Spinal cord (tissue), 10 donors: ENCODE measurements around the gene CFAP58. TPM values are rescaled to one million over a fixed set of nuclear protein-coding genes. Genes with fewer than 3 reads are reported as not detected.

Experiments used
- DNase-seq, 6 donors: peaks; one replicate each; pipeline versions ENCODE4 v3.0.0 to v3.0.0-alpha.2; 2013 to 2015; ENCODE audit warnings: low spot score in 6 of 6, low read depth in 4 of 6
- H3K27ac ChIP-seq: one replicate; pipeline ENCODE4 v1.5.1; 2013; ENCODE audit warnings: low read depth, low read length, control low read depth
- H3K27me3 ChIP-seq: one replicate; pipeline ENCODE4 v1.6.1; 2013; ENCODE audit warnings: low read length; ENCODE audit not compliant: control insufficient read depth, insufficient read depth
- H3K36me3 ChIP-seq: one replicate; pipeline ENCODE4 v1.6.1; 2013; ENCODE audit warnings: low read length; ENCODE audit not compliant: control insufficient read depth, insufficient read depth
- H3K4me1 ChIP-seq: one replicate; pipeline ENCODE4 v1.6.1; 2013; ENCODE audit warnings: low read length; ENCODE audit not compliant: control insufficient read depth, insufficient read depth
- H3K4me3 ChIP-seq: one replicate; pipeline ENCODE4 v1.5.1; 2013; ENCODE audit warnings: low read depth, low read length, control low read depth
- H3K9me3 ChIP-seq: one replicate; pipeline ENCODE4 v1.6.1; 2013; ENCODE audit warnings: low read length; ENCODE audit not compliant: control insufficient read depth, insufficient read depth
- WGBS: methylation state at CpG from one replicate; pipeline ENCODE4 v1.1.5; 2013; ENCODE audit warnings: missing lambda C conversion rate; ENCODE audit not compliant: insufficient coverage; 5-methylcytosine and 5-hydroxymethylcytosine counted together
- polyA plus RNA-seq, 2 donors: library from polyadenylated mRNA; unstranded; fragments of 120-200 nt; gene quantifications; one replicate each; pipeline ENCODE4 v1.2.1, GENCODE V29; 2013; ENCODE audit not compliant: insufficient read length in 2 of 2
- total RNA-seq, 2 donors: library from RNA; depleted of rRNA in 1 of 2; stranded (reverse); fragments of 120-200 nt in 1 of 2; fragments of >200 nt in 1 of 2; gene quantifications; one replicate each; pipeline versions ENCODE4 v1.2.3 to v1.2.4, GENCODE V29; 2013 to 2014
- donor health status: healthy.

The CFAP58 gene
- total and polyA plus RNA-seq, 4 donors = 0.74 to 2.3 (median 1.0) TPM

DNA sequence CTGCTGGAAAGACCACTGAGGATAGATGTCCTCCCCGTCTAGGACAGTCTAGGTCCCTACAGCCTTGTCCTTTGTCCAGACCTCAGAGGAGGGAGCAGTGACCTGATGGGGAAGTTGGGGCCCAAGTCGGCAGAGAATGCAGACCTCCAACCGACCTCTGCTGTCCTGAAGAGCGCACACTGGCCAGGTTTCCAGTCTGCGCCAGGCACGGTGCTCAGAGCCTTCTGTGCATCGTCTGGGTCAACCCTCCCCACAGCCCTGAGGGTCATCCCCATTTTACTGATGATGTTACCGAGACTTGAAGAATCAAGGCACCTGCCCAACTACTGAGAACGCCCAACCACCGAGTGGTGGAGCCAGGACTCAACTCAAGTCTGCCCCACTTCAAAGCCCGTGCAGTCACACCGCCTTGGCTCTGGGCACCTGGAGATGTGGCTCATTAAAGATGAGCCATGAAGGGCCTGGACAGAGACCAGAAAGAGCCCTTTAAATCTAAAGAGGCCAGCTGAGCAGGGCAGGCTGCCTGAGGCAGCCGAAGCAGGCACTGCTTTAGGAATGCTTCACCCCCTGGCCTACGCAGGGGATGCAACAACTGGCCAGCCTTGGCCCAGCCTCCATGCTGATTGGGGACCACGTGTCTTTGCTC is 19.8 kb upstream of the CFAP58 start:
- 64% methylated on average over 15 of the region's 15 CpGs for WGBS
- Histone ChIP-seq H3K9me3 (no peaks in the 10 kb centered on the region), H3K27me3 (no peaks in the 10 kb centered on the region), H3K4me1 (peaks cover 43% of the 10 kb centered on the region), H3K27ac (peak overlapping the region; percentile 50), H3K4me3 (no peak overlapping the region), H3K36me3 (no peaks in the 10 kb centered on the region)
- DNase-seq = no peak

DNA sequence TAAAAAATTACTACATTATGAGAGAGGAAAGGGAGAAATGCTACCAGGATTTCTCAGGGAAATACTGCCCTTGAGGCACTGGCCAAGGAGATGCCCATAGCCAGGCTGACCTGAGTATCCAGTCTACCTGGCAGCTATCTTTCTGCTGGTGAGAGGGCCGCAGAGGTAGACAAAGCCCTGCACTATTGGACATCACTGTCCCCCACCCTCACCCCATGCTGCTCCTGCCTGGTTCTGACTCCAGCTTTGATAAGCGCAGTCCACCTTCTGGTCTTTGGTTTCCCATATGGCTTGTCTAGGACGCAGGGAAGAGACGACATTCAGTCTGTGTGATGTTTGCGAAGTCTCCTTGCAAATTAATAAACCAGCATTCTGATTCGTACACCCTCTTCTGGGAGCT is 19.1 kb upstream of the CFAP58 start:
- Histone ChIP-seq H3K9me3 (no peaks in the 10 kb centered on the region), H3K4me1 (peaks cover 41% of the 10 kb centered on the region)
- 82% methylated on average over 6 of the region's 6 CpGs for WGBS

DNA sequence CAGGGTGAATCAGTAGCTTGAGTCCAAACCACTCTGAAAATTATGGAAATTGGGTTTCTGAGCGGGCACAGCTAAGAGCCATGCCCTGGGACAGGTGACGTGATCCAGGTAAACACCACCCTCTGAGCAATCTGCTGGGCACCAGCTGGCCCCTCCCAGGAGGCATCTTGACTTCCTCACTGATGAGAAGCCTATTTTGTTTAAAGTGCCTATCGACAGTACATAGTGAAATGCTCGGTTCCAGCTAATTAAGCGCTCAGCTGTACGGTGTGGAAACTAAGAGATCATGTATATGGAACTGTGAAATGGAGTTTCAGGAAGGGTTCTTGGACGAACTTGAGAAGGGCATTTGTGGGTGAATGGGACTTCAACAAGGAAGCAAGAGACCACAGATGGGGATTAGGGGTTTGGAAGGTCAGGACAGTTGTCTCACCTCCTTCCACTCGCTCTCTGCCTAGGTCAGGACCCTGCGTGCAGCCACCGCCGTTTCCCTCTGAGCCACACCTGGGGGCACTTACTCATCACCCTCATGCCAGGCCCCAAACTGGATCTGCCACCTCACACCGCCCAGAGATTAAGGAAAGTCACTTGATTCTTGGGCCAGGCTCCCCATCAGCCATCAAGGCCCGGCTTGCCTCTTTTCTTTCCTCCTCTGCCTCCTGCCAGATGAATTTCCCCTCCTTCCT is 18.5 kb upstream of the CFAP58 start:
- H3K27ac ChIP-seq = no peak overlapping the region
- WGBS = 84% methylated on average over 13 of the region's 13 CpGs
- peaks cover 5% of the 10 kb centered on the region for H3K27me3 ChIP-seq
- H3K9me3 ChIP-seq = no peaks in the 10 kb centered on the region
- no peak overlapping the region for H3K4me3 ChIP-seq
- H3K4me1 ChIP-seq = peaks cover 37% of the 10 kb centered on the region
- no peaks in the 10 kb centered on the region for H3K36me3 ChIP-seq
- peak in 1 of 6 donors; percentile 47 for DNase-seq

More for the DNA sequence above, 19.1 kb upstream of the CFAP58 start:
- no peak overlapping the region for H3K4me3 ChIP-seq
- no peak for DNase-seq
- no peaks in the 10 kb centered on the region for H3K36me3 ChIP-seq
- no peak overlapping the region for H3K27ac ChIP-seq
- peaks cover 5% of the 10 kb centered on the region for H3K27me3 ChIP-seq

DNA sequence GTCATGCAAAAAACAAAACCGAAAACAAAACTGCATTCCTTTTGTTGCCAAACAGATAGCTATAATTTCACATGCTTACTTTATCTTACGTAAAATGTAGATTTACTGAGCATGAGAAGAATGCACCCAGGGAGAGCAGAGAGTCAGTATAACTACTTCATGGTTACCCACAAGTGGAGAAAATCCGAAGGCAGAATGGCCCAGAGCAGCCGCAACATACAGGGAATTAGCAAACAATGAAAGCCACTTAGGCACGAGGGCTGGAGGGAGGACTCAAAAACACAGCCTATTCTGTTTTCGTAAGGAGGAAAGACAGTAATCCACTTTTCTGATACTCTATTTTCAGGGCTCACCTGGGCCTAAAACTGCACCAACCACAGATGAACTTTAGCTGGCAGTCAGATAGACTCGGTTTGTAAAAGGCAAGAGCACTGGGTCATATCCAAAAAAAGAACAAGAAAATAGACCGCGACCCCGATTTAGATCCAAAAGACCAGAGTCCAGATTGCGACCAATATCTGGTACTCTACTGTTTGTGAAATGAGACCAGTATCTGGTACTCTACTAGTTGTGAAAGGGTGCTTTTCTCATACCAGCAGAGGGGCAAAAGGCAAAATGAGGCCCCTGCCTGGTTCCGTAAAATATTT is 16.7 kb upstream of the CFAP58 start:
- WGBS = 5% methylated on average over 6 of the region's 12 CpGs
- Histone ChIP-seq H3K36me3 (no peaks in the 10 kb centered on the region), H3K27ac (peak overlapping the region; percentile 97), H3K4me3 (peak overlapping the region; percentile 81), H3K4me1 (peaks cover 26% of the 10 kb centered on the region), H3K27me3 (peaks cover 7% of the 10 kb centered on the region), H3K9me3 (no peaks in the 10 kb centered on the region)
- no peak for DNase-seq

DNA sequence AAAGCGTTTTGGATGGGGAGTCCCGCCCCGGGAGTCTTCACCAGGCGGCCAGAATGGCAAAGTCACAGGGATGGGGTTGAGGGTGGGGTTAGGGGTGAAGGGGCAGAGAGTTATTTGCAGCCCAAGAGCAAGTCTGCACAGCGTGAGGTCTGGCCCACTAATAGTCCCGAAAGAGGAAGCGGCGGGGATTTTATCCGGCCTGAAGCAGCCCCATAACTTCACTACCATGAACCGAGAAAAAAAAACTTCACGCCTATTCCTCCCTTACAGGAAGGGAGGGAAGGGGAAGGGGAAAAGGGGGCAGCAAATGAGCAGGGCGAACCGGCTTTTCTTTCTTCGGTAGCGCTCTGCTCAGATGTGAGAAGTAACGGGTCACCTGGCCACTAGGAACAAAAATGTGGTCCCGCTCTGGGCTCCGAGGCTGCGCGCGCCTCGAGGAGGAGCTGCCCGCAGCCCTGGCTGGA is 16.1 kb upstream of the CFAP58 start:
- Histone ChIP-seq H3K4me3 (peak overlapping the region; percentile 81), H3K4me1 (peaks cover 26% of the 10 kb centered on the region), H3K27me3 (peaks cover 7% of the 10 kb centered on the region), H3K36me3 (no peaks in the 10 kb centered on the region), H3K9me3 (no peaks in the 10 kb centered on the region), H3K27ac (peak overlapping the region; percentile 97)
- WGBS = 3% methylated on average over 12 of the region's 23 CpGs
- DNase-seq = no peak

DNA sequence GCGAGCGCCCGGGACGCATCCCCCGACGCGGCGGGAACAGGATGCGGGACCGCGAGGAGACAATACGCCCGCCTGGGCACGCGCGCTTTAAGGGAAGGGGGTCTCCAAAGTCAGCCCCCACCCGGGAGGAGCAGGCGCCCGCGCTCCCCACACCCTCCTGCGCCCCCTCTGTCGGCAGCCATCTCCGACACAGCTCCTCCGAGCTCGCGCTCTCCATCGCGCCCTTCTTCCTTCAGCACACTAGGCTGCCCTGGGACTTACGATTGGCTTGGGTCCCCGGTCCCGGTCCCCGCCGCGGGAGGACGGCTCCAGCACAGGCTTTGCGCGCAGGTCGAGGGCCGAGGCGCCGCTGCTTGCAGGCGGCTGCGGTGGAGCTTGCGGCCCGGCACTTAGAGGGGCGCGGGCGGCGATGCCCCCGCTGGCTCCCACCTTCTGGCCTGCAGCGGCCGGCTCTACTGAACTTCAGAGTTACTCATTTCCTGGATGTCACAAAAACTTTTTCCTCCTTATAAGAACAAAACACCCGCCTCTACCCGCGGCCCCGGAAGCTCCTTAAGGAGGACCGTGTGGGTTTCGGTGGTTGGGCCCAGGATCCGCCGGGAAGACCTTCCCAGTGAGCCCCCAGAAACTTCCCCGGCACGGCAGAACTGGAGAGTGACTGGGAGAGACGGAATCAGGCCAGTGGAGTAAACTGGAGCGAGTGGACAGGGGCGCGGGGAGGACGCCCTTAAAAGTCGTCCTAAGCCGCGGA is 15.5 kb upstream of the CFAP58 start, which contains the start of gene ITPRIP:
TSS of gene ITPRIP (minus strand) at position 481 of the 751 bp plus-strand sequence. CDS start 22,414 bp downstream, outside the sequence.
- 0% methylated on average over 68 of the region's 70 CpGs for WGBS
- peak in 3 of 6 donors; percentile 71 to 88 (median 81) for DNase-seq
- Histone ChIP-seq H3K4me3 (peak within 1 kb of the TSS; percentile 81), H3K36me3 (no peaks in the 10 kb centered on the region), H3K27me3 (peaks cover 7% of the 10 kb centered on the region), H3K4me1 (peaks cover 26% of the 10 kb centered on the region), H3K9me3 (no peaks in the 10 kb centered on the region), H3K27ac (peak within 1 kb of the TSS; percentile 97)

DNA sequence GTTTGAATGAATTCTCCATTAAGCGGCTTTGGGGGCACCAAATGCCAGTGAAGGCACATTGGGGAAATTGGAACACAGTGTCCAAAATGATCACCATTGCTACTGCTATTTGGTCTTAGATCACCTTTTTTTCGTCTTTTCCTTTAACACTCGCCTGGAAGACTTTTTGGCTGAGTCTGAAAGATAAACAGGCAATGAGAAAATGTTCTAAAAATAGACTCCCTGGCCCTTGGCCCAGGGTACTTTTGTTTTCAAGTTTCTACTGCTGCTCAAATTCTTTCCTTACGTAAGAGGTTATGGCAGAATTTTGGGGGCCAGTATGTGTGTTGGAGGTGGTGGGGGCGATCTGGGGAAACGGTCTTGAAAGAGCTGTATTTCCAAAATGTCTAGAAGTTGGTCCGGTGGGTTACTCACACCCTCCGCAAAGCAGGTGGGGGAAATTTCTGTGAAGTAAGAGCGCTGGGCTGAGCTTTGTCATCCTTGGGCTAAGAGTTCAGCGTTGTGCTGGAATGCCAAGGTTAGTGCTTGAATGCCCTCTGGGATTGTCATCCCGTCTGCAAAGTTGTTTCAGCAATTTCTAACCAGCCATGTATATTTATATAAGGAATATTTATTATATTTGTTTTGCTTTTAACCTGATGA is 14.0 kb upstream of the CFAP58 start:
- Histone ChIP-seq H3K4me3 (peak overlapping the region; percentile 81), H3K36me3 (no peaks in the 10 kb centered on the region), H3K27ac (peak overlapping the region; percentile 97), H3K27me3 (peaks cover 7% of the 10 kb centered on the region), H3K9me3 (no peaks in the 10 kb centered on the region), H3K4me1 (peaks cover 18% of the 10 kb centered on the region)
- 33% methylated on average over 5 of the region's 11 CpGs for WGBS
- DNase-seq = peak in 2 of 6 donors; percentile 51 to 89

DNA sequence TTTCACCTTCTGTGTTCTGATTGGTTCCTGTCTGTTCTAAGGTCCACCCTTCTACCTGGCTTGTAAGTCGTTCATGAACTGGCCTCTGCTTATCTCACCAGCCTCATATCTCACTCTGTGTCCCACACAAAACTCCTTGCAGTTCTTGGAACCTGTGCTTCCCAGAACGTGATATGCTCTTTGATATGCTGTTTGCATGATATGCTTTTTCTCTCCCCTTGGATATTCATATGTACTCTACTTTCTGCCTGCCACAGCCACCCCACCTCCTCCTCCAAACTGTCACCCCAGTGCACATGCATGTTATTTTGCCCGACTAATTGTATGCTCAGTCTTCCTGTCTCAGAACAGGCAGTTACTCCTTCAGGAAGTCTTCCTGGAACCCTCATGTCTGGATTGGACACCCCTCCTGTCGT is 13.5 kb upstream of the CFAP58 start:
- H3K9me3 ChIP-seq = no peaks in the 10 kb centered on the region
- WGBS = 63% methylated on average over 3 of the region's 4 CpGs
- no peak for DNase-seq
- H3K4me3 ChIP-seq = no peak overlapping the region
- H3K27me3 ChIP-seq = peaks cover 7% of the 10 kb centered on the region
- H3K27ac ChIP-seq = no peak overlapping the region
- H3K4me1 ChIP-seq = peaks cover 18% of the 10 kb centered on the region
- H3K36me3 ChIP-seq = no peaks in the 10 kb centered on the region

DNA sequence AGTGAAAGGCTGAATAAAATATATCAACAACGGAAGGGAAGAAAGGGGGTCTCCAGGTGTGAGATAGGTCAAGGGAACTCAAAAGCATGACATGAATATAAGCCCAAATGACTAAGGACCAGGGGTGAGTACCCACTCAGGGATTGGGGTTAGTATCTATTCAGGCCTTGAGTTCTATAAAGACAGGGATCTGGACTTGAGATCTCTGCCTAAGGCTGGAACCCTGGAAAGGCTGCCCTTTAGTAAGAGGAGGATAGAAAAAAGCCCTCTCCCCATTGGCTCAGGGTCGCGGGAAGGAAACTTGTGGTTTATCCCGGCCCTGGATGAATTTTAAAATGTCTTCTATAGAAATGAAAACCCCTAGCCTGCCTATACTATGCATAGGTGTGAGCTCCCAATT is 13.0 kb upstream of the CFAP58 start:
- H3K36me3 ChIP-seq = no peaks in the 10 kb centered on the region
- 57% methylated on average over 1 of the region's 4 CpGs for WGBS
- no peak overlapping the region for H3K27ac ChIP-seq
- DNase-seq = no peak
- no peaks in the 10 kb centered on the region for H3K9me3 ChIP-seq
- peaks cover 14% of the 10 kb centered on the region for H3K4me1 ChIP-seq
- H3K4me3 ChIP-seq = no peak overlapping the region
- peaks cover 7% of the 10 kb centered on the region for H3K27me3 ChIP-seq
